WTC11 (cell line): ENCODE results near the gene ABHD16A. TPM values are rescaled to one million over a fixed set of nuclear protein-coding genes. Genes with fewer than 3 reads are reported as not detected.

Experiments used
- ATAC-seq: fragments of 200-7000 bp; cut with Tn5 transposase; 2 replicates; pipeline ENCODE4 v1.10.0; 2021; ENCODE audit warnings: mild to moderate bottlenecking, moderate library complexity
- CTCF ChIA-PET: fragments of 300-600 bp; sonication (Branson Sonifier 250); formaldehyde crosslinking; loops from one replicate; lab custom pipeline; 2021; ENCODE audit warnings: antibody characterized with exemption; lab: Charles Lee
- POLR2A ChIA-PET: fragments of 350-600 bp; sonication (Branson Sonifier 250); formaldehyde crosslinking; loops from one replicate; lab custom pipeline; 2021; ENCODE audit warnings: antibody characterized with exemption; lab: Charles Lee
- DNase-seq: peaks from one replicate; pipeline ENCODE4 v3.0.0; 2021; ENCODE audit warnings: low spot score
- H3K27ac Mint-ChIP-seq: 2 replicates; pipeline ENCODE4 v1.8.0; 2021; ENCODE audit warnings: mixed read lengths
- H3K27me3 Mint-ChIP-seq: 2 replicates; pipeline ENCODE4 v1.8.0; 2021; ENCODE audit warnings: low read depth, mild to moderate bottlenecking, moderate library complexity, mixed read lengths
- H3K36me3 Mint-ChIP-seq: 2 replicates; pipeline ENCODE4 v1.8.0; 2021; ENCODE audit warnings: mixed read lengths
- H3K4me1 Mint-ChIP-seq: 2 replicates; pipeline ENCODE4 v1.8.0; 2022; ENCODE audit warnings: mixed read lengths
- H3K4me3 Mint-ChIP-seq: 2 replicates; pipeline ENCODE4 v1.8.0; 2021; ENCODE audit warnings: mild to moderate bottlenecking, moderate library complexity, mixed read lengths
- H3K9me3 Mint-ChIP-seq: 2 replicates; pipeline ENCODE4 v1.8.0; 2021; ENCODE audit warnings: mixed read lengths
- AR ChIP-seq: fragments of 250-450 bp; sonication (Bioruptor Pico); IDR thresholded peaks from 2 replicates; pipeline ENCODE4 v1.9.0; 2021; ENCODE audit warnings: mild to moderate bottlenecking
- CREB1 ChIP-seq: sonication (generic); formaldehyde crosslinking; IDR thresholded peaks from 2 replicates; pipeline ENCODE4 v1.8.0; 2023; ENCODE audit warnings: mild to moderate bottlenecking, missing genetic modification reagents
- E2F1 ChIP-seq: sonication (generic); formaldehyde crosslinking; IDR thresholded peaks from 2 replicates; pipeline ENCODE4 v1.8.0; 2022; ENCODE audit warnings: mild to moderate bottlenecking, missing genetic modification reagents
- E2F5 ChIP-seq: sonication (generic); formaldehyde crosslinking; IDR thresholded peaks from 2 replicates; pipeline ENCODE4 v1.8.1; 2022; ENCODE audit warnings: mild to moderate bottlenecking, moderate library complexity, missing genetic modification reagents
- FOXP4 ChIP-seq: sonication (generic); formaldehyde crosslinking; IDR thresholded peaks from 2 replicates; pipeline ENCODE4 v1.8.0; 2022; ENCODE audit warnings: mild to moderate bottlenecking, missing genetic modification reagents
- HMGA2 ChIP-seq: fragments of 250-450 bp; sonication (Bioruptor Pico); IDR thresholded peaks from 2 replicates; pipeline ENCODE4 v1.4.0; 2021; ENCODE audit warnings: mild to moderate bottlenecking, moderate library complexity
- HMGXB4 ChIP-seq: sonication (generic); formaldehyde crosslinking; IDR thresholded peaks from 2 replicates; pipeline ENCODE4 v1.8.1; 2023; ENCODE audit warnings: mild to moderate bottlenecking, moderate library complexity, missing genetic modification reagents
- MYBL2 ChIP-seq: sonication (generic); formaldehyde crosslinking; IDR thresholded peaks from 2 replicates; pipeline ENCODE4 v1.8.1; 2023; ENCODE audit warnings: mild to moderate bottlenecking, moderate library complexity, missing genetic modification reagents
- NFYB ChIP-seq: sonication (generic); formaldehyde crosslinking; conservative IDR thresholded peaks from 2 replicates; pipeline ENCODE4 v1.8.0; 2022; ENCODE audit warnings: low read depth, missing genetic modification reagents
- NR3C1 ChIP-seq: sonication (generic); formaldehyde crosslinking; conservative IDR thresholded peaks from 2 replicates; pipeline ENCODE4 v1.8.1; 2023; ENCODE audit warnings: low read depth, mild to moderate bottlenecking, missing genetic modification reagents
- STAT6 ChIP-seq: sonication (generic); formaldehyde crosslinking; conservative IDR thresholded peaks from 2 replicates; pipeline ENCODE4 v1.8.1; 2023; ENCODE audit warnings: mild to moderate bottlenecking, low read depth, missing genetic modification reagents, moderate library complexity
- ZNF138 ChIP-seq: sonication (generic); formaldehyde crosslinking; conservative IDR thresholded peaks from 2 replicates; pipeline ENCODE4 v1.8.1; 2022; ENCODE audit warnings: mild to moderate bottlenecking, moderate library complexity, missing genetic modification reagents
- total RNA-seq: library from RNA; stranded (reverse); gene quantifications from 3 replicates; pipeline ENCODE4 v1.2.3, GENCODE V29; 2021

The ABHD16A gene
- total RNA-seq, 1 experiment from 2014 or later: 28.6 TPM

- ATAC-seq (no peak), DNase-seq (no peak)
- TF ChIP-seq ZNF138 (CRISPR knock-in tag) (no peak), CREB1 (CRISPR knock-in tag) (no peak), MYBL2 (CRISPR knock-in tag) (no peak), NR3C1 (no peak), STAT6 (no peak), NFYB (CRISPR knock-in tag) (no peak), FOXP4 (CRISPR knock-in tag) (no peak), HMGXB4 (CRISPR knock-in tag) (no peak), E2F1 (CRISPR knock-in tag) (no peak), E2F5 (CRISPR knock-in tag) (no peak), HMGA2 (CRISPR knock-in tag) (no peak)
- POLR2A ChIA-PET: no interaction called here
- Mint-ChIP-seq H3K27me3 (no peaks in the 10 kb centered on the region), H3K36me3 (peaks cover 20% of the 10 kb centered on the region), H3K9me3 (no peaks in the 10 kb centered on the region), H3K4me3 (no peak overlapping the region), H3K4me1 (no peaks in the 10 kb centered on the region), H3K27ac (no peak overlapping the region)
- CTCF ChIA-PET: interaction anchor here (0.9 to 2.2 kb wide), 4 partner anchors 22 to 79 kb away, joined by 3 to 13 read pairs (median 4); no protein-coding TSS in a partner anchor
Observed at GRCh38 chr6:31691078-31691463, 12.1 kb downstream of the ABHD16A start.

GRCh38 chr6:31690231-31691077, 12.7 kb downstream of the ABHD16A start:
- TF ChIP-seq AR (CRISPR knock-in tag): no peak
- no peaks in the 10 kb centered on the region for H3K27me3 Mint-ChIP-seq
- peaks cover 19% of the 10 kb centered on the region for H3K36me3 Mint-ChIP-seq
- H3K9me3 Mint-ChIP-seq: no peaks in the 10 kb centered on the region
- ChIA-PET CTCF (interaction anchor here (0.5 to 2.2 kb wide), 35 partner anchors 10 to 487 kb away, joined by 3 to 20 read pairs (median 4); partner anchors contain the start of genes ABHD16A, APOM, ATP6V1G2 and C6orf47), POLR2A (interaction anchor here (1.3 kb wide), 1 partner anchor 13 kb away, joined by 4 read pairs; no protein-coding TSS in a partner anchor)
- no peak overlapping the region for H3K4me3 Mint-ChIP-seq
- H3K4me1 Mint-ChIP-seq: no peaks in the 10 kb centered on the region
- no peak for DNase-seq
- H3K27ac Mint-ChIP-seq: no peak overlapping the region
- ATAC-seq: no peak
